ENCODE measurements around the gene KBTBD3.
"Not testable (repeated sequence)": the region's sequence is repeated elsewhere in the genome, so short reads cannot be mapped to it uniquely, and the experiment has no call there.

- not testable (repeated sequence) for TF ChIP-seq CTCF (conservative IDR thresholded peaks at IDR 0.05; ENCODE audit: low read depth, low read length); EZH2 (IDR thresholded peaks at IDR 0.05; ENCODE audit: borderline replicate concordance, low read depth, low read length, poor library complexity, severe bottlenecking)
Measured at GRCh38 chr11:106003094-106003493, 74.1 kb downstream of the KBTBD3 start.
